ENCODE results near the gene NALF2. TPM values are rescaled to one million over a fixed set of nuclear protein-coding genes. Genes with fewer than 3 reads are reported as not detected.

NALF2 gene
- total RNA-seq, 1 experiment from 2014 or later = 9.7 TPM

DNA sequence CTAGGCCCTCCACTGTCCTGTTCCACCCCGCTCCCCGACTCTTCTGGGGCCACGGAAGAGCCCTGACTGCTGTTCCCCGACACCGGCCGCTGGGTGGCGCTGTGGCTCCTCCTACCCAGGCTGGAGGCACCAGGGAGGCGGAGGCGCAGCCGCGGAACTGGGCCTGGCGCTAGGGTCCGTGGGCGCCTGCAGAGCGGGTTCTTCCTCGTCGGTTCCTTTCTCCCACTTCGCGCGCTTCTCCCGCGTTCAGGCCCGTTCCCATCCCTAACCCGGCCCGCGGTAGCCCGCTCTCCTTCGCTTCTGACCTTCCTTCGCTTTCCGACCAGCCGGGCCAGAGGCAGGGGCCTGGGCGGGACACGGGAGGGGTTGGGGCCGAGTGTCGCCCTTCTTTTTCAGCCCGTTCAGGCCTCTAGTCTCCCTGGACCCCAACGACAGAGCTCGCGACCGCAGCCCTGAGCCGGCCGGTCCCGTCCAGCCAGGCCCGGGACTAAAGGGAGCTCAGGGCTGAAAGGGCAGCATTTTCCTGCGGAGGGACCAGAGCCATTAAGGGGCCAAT is 34.3 kb downstream of the NALF2 start:
- Histone ChIP-seq H3K4ac (ENCODE audit: low read depth, low read length) (no peak overlapping the region), H4K5ac (ENCODE audit: insufficient read length, low read depth, low read length) (no peak overlapping the region), H3K23ac (ENCODE audit: insufficient read length, low read depth, low read length) (no peak overlapping the region), H4K20me1 (ENCODE audit: control insufficient read depth, insufficient read depth, insufficient read length) (no peaks in the 10 kb centered on the region), H3K4me1 (ENCODE audit: insufficient read depth, low read length) (no peaks in the 10 kb centered on the region), H2BK120ac (ENCODE audit: low read depth, low read length, poor library complexity, severe bottlenecking) (no peak overlapping the region), H2BK5ac (ENCODE audit: insufficient read length, low read length) (no peak overlapping the region), H3K27ac (ENCODE audit: insufficient read length, low read depth, low read length) (no peak overlapping the region), H3K56ac (ENCODE audit: insufficient read length, low read depth, low read length) (no peak overlapping the region), H2BK12ac (ENCODE audit: insufficient read length, low read depth, low read length) (no peak overlapping the region), H3K79me2 (ENCODE audit: insufficient read depth, low read length) (no peaks in the 10 kb centered on the region), H3K9me3 (ENCODE audit: control insufficient read depth, low read depth, low read length) (peaks cover 56% of the 10 kb centered on the region), H2AK5ac (ENCODE audit: insufficient read length, low read length) (no peak overlapping the region), H2BK15ac (ENCODE audit: low read depth, low read length) (no peak overlapping the region), H3K23me2 (ENCODE audit: insufficient read length, low read depth, low read length, poor library complexity, severe bottlenecking) (no peaks in the 10 kb centered on the region), H2BK20ac (ENCODE audit: low read depth, low read length, poor library complexity, severe bottlenecking) (no peak overlapping the region), H2AFZ (ENCODE audit: low read length) (no peak overlapping the region), H3K27me3 (ENCODE audit: insufficient read depth, low read length) (no peaks in the 10 kb centered on the region), H3K9ac (ENCODE audit: extremely low read depth, insufficient read length, low read length) (no peak overlapping the region), H3K4me2 (ENCODE audit: insufficient read depth, insufficient read length, low read length) (peak overlapping the region; percentile 10), H3K14ac (ENCODE audit: insufficient read depth, low read length) (no peak overlapping the region), H3T11ph (ENCODE audit: low read length) (no peak overlapping the region), H4K91ac (ENCODE audit: insufficient read length, low read depth, low read length) (no peak overlapping the region), H3K18ac (ENCODE audit: insufficient read length, low read depth, low read length) (no peak overlapping the region), H4K8ac (replicated peaks; ENCODE audit: insufficient read length, low read depth, low read length) (no peak overlapping the region), H3K79me1 (ENCODE audit: insufficient read depth, low read depth, low read length, poor library complexity, severe bottlenecking) (no peaks in the 10 kb centered on the region)
- Mint-ChIP-seq H3K27me3 (ENCODE audit: low read depth) (peaks cover 4% of the 10 kb centered on the region), H3K27ac (peak overlapping the region in 1 of 3 experiments; percentile 70; a peak in 1 of 7 replicates), H3K4me3 (peak overlapping the region; percentile 67 to 69), H3K4me1 (peaks cover 10 to 11% of the 10 kb centered on the region in 2 experiments), H3K36me3 (ENCODE audit: insufficient read depth in 1 of 3, low read depth in 3 of 3) (peaks cover 6 to 11% (median 7%) of the 10 kb centered on the region in 3 experiments), H3K9me3 (peaks cover 71% of the 10 kb centered on the region in 2 experiments)
- WGBS (ENCODE audit: extremely low coverage, insufficient read length, low lambda C conversion rate) = no CpG with 5 or more reads among the region's 45 CpGs
- TF ChIP-seq, protein P1, sequence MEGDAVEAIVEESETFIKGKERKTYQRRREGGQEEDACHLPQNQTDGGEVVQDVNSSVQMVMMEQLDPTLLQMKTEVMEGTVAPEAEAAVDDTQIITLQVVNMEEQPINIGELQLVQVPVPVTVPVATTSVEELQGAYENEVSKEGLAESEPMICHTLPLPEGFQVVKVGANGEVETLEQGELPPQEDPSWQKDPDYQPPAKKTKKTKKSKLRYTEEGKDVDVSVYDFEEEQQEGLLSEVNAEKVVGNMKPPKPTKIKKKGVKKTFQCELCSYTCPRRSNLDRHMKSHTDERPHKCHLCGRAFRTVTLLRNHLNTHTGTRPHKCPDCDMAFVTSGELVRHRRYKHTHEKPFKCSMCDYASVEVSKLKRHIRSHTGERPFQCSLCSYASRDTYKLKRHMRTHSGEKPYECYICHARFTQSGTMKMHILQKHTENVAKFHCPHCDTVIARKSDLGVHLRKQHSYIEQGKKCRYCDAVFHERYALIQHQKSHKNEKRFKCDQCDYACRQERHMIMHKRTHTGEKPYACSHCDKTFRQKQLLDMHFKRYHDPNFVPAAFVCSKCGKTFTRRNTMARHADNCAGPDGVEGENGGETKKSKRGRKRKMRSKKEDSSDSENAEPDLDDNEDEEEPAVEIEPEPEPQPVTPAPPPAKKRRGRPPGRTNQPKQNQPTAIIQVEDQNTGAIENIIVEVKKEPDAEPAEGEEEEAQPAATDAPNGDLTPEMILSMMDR (conservative IDR thresholded peaks at IDR 0.05) = peak; percentile 79
- DNase-seq = peak; percentile 65

Measured in H9 (cell line).